Activated naive CD8-positive, alpha-beta T cell treated with anti-CD3 and anti-CD28 coated beads, Interleukin-2, amount 50 U/mL, for 24 hours (primary cell): ENCODE data around the gene SLC24A1.

Experiments used
- ATAC-seq: fragments of 150-1000 bp; cut with Tn5 transposase; one replicate; pipeline ENCODE4 v1.10.0; 2021
- DNase-seq: peaks from one replicate; pipeline ENCODE4 v3.0.0; 2021
- H3K27ac Mint-ChIP-seq: one replicate; pipeline ENCODE4 v1.8.0; 2021; ENCODE audit warnings: mild to moderate bottlenecking, mixed read lengths
- H3K27me3 Mint-ChIP-seq: one replicate; pipeline ENCODE4 v1.8.0; 2021; ENCODE audit warnings: mixed read lengths
- H3K36me3 Mint-ChIP-seq: one replicate; pipeline ENCODE4 v1.8.0; 2021; ENCODE audit warnings: low read depth, mixed read lengths
- H3K4me1 Mint-ChIP-seq: one replicate; pipeline ENCODE4 v1.8.0; 2021; ENCODE audit warnings: mixed read lengths
- H3K4me3 Mint-ChIP-seq: one replicate; pipeline ENCODE4 v1.8.0; 2021; ENCODE audit warnings: mild to moderate bottlenecking, moderate library complexity, mixed read lengths
- H3K9me3 Mint-ChIP-seq: one replicate; pipeline ENCODE4 v1.8.0; 2021; ENCODE audit warnings: mixed read lengths

SLC24A1 gene

DNA sequence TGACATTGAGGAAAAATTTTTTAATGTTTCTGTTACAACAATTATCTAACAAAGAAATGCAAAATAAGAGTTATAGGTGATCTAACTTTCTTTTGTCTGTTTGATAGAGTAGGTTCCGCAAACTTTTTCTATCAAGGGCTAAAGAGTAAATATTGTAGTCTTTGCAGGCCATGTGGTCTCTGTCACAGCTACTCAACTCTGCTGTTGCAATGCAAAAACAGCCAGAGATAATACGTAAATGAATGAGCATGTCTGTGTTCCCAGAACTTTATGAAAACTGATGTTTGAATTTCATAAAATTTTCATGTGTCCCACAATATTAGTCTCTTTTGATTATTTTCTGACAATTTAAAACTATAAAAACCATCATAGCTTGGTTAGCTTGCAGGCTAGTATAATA lies 73.3 kb downstream of the SLC24A1 start:
- Mint-ChIP-seq H3K27ac (no peak overlapping the region), H3K27me3 (no peaks in the 10 kb centered on the region), H3K36me3 (peaks cover 58% of the 10 kb centered on the region), H3K9me3 (no peaks in the 10 kb centered on the region), H3K4me1 (no peaks in the 10 kb centered on the region), H3K4me3 (no peak overlapping the region)
- DNase-seq: no peak
- no peak for ATAC-seq
